H1 (cell line): ENCODE data around the gene SLC12A5. TPM values are rescaled to one million over a fixed set of nuclear protein-coding genes. Genes with fewer than 3 reads are reported as not detected.

Source experiments
- CTCF ChIA-PET: fragments of 300-600 bp; sonication (Branson Sonifier 250); formaldehyde crosslinking; loops from one replicate; lab custom pipeline; 2021; ENCODE audit not compliant: partially characterized antibody; lab: Charles Lee
- POLR2A ChIA-PET: fragments of 300-600 bp; sonication (Branson Sonifier 250); formaldehyde crosslinking; loops from one replicate; lab custom pipeline; 2021; ENCODE audit warnings: inconsistent platforms; ENCODE audit not compliant: partially characterized antibody; lab: Charles Lee
- DNase-seq, 2 experiments: peaks; one replicate each; pipeline versions ENCODE4 v3.0.0 to v3.0.0-alpha.2; 2010 to 2022; ENCODE audit warnings: low spot score in 2 of 2, low read depth in 1 of 2, mixed read lengths in 1 of 2
- FAIRE-seq: peaks from 2 replicates; lab custom pipeline; 2011; peaks lifted over from hg19 to GRCh38; lab: Jason Lieb, UNC
- H2AFZ ChIP-seq: 2 replicates; pipeline ENCODE4 v1.8.1; 2012; ENCODE audit warnings: low read length, inconsistent platforms
- H2AK5ac ChIP-seq: 2 replicates; pipeline ENCODE4 v1.6.1; 2013; ENCODE audit warnings: low read depth, low read length
- H2BK120ac ChIP-seq: replicated peaks from 2 replicates; pipeline ENCODE3; 2013; ENCODE audit warnings: low read depth, low read length, inconsistent platforms
- H2BK12ac ChIP-seq: 2 replicates; pipeline ENCODE4 v1.6.1; 2013; ENCODE audit warnings: low read depth, low read length
- H2BK15ac ChIP-seq: 2 replicates; pipeline ENCODE4 v1.6.1; 2013; ENCODE audit warnings: low read length
- H2BK20ac ChIP-seq: 2 replicates; pipeline ENCODE4 v1.6.1; 2013; ENCODE audit warnings: low read length
- H2BK5ac ChIP-seq: 2 replicates; pipeline ENCODE4 v1.6.1; 2013; ENCODE audit warnings: low read depth, low read length
- H3K14ac ChIP-seq: 2 replicates; pipeline ENCODE4 v1.6.1; 2013; ENCODE audit warnings: inconsistent platforms; ENCODE audit not compliant: insufficient read length
- H3K18ac ChIP-seq: 2 replicates; pipeline ENCODE4 v1.6.1; 2013; ENCODE audit warnings: low read length; ENCODE audit errors: extremely low read depth
- H3K23ac ChIP-seq: 2 replicates; pipeline ENCODE4 v1.6.1; 2013; ENCODE audit warnings: inconsistent platforms; ENCODE audit not compliant: insufficient read length
- H3K23me2 ChIP-seq: 2 replicates; pipeline ENCODE4 v1.6.1; 2013; ENCODE audit warnings: low read depth, low read length
- H3K27ac ChIP-seq: 2 replicates; pipeline ENCODE4 v1.6.1; 2011; ENCODE audit warnings: low read depth, low read length, inconsistent platforms
- H3K27me3 ChIP-seq, 4 experiments: replicated peaks in 1 of 4; 1 replicate in 1 of 4; 2 replicates in 3 of 4; pipeline versions ENCODE4 v1.6.1 to v1.8.1; 2011 to 2013; ENCODE audit warnings: low read length in 3 of 4, mild to moderate bottlenecking in 3 of 4, inconsistent platforms in 2 of 4, mixed read lengths in 2 of 4, moderate library complexity in 1 of 4; ENCODE audit not compliant: control insufficient read depth in 3 of 4, insufficient read depth in 3 of 4; ENCODE audit errors: extremely low read depth in 1 of 4
- H3K36me3 ChIP-seq, 4 experiments: 2 replicates each; pipeline versions ENCODE4 v1.6.1 to v1.8.1; 2011 to 2013; ENCODE audit warnings: mild to moderate bottlenecking in 4 of 4, low read length in 3 of 4, moderate library complexity in 2 of 4, control low read depth in 1 of 4, inconsistent platforms in 1 of 4; ENCODE audit not compliant: insufficient read depth in 4 of 4, control insufficient read depth in 2 of 4
- H3K4ac ChIP-seq: replicated peaks from 2 replicates; pipeline ENCODE3; 2013; ENCODE audit warnings: low read length, low read depth, mixed read lengths, inconsistent platforms; ENCODE audit not compliant: insufficient read length
- H3K4me1 ChIP-seq, 4 experiments: replicated peaks in 1 of 4; 1 replicate in 1 of 4; 2 replicates in 3 of 4; pipeline versions ENCODE4 v1.6.1 to v1.8.1; 2011 to 2013; ENCODE audit warnings: low read length in 3 of 4, inconsistent platforms in 2 of 4, mixed read lengths in 1 of 4; ENCODE audit not compliant: insufficient read depth in 4 of 4, control insufficient read depth in 3 of 4
- H3K4me2 ChIP-seq, 2 experiments: 2 replicates each; pipeline versions ENCODE4 v1.6.1 to v1.8.1; 2011 to 2013; ENCODE audit warnings: low read depth in 2 of 2, low read length in 2 of 2, control low read depth in 1 of 2, inconsistent platforms in 1 of 2, mild to moderate bottlenecking in 1 of 2; ENCODE audit not compliant: insufficient read depth in 1 of 2
- H3K4me3 ChIP-seq, 4 experiments: fragments of 200-600, 300-600 bp in 1 of 4; sonication (generic), shearing (Covaris generic), sonication (Bioruptor Twin) in 1 of 4; 2 replicates each; pipeline versions ENCODE4 v1.5.1 to v1.8.1; 2011 to 2016; ENCODE audit warnings: low read length in 4 of 4, low read depth in 3 of 4, control low read depth in 2 of 4, inconsistent platforms in 2 of 4, mild to moderate bottlenecking in 2 of 4, mixed read lengths in 1 of 4, moderate library complexity in 1 of 4; ENCODE audit not compliant: insufficient read depth in 2 of 4; ENCODE audit errors: extremely low read depth in 1 of 4
- H3K56ac ChIP-seq: replicated peaks from 2 replicates; pipeline ENCODE3; 2013; ENCODE audit warnings: low read depth, mild to moderate bottlenecking, mixed read lengths, low read length, inconsistent platforms; ENCODE audit not compliant: insufficient read length
- H3K79me1 ChIP-seq: 2 replicates; pipeline ENCODE4 v1.6.1; 2013; ENCODE audit warnings: low read depth, low read length, control low read depth
- H3K79me2 ChIP-seq, 2 experiments: 2 replicates each; pipeline versions ENCODE4 v1.6.1 to v1.8.1; 2012 to 2013; ENCODE audit warnings: low read length in 2 of 2, mild to moderate bottlenecking in 2 of 2, inconsistent platforms in 1 of 2; ENCODE audit not compliant: insufficient read depth in 2 of 2, control insufficient read depth in 1 of 2
- H3K9ac ChIP-seq, 4 experiments: replicated peaks in 1 of 4; 1 replicate in 1 of 4; 2 replicates in 3 of 4; pipeline versions ENCODE4 v1.6.1 to v1.8.1; 2011 to 2013; ENCODE audit warnings: low read depth in 3 of 4, low read length in 3 of 4, control low read depth in 2 of 4, mild to moderate bottlenecking in 2 of 4, moderate library complexity in 2 of 4, inconsistent platforms in 1 of 4; ENCODE audit errors: extremely low read depth in 1 of 4
- H3K9me3 ChIP-seq, 2 experiments: 2 replicates each; pipeline versions ENCODE4 v1.6.1 to v1.8.1; 2012 to 2013; ENCODE audit warnings: mild to moderate bottlenecking in 2 of 2, moderate library complexity in 2 of 2, control low read depth in 1 of 2, inconsistent platforms in 1 of 2, low read depth in 1 of 2, low read length in 1 of 2, mixed read lengths in 1 of 2; ENCODE audit not compliant: insufficient read depth in 2 of 2
- H4K20me1 ChIP-seq, 2 experiments: replicated peaks in 1 of 2; 2 replicates each; pipeline versions ENCODE3 to v1.8.1; 2011 to 2013; ENCODE audit warnings: inconsistent platforms in 2 of 2, low read length in 2 of 2, mild to moderate bottlenecking in 1 of 2; ENCODE audit not compliant: insufficient read depth in 2 of 2, control insufficient read depth in 1 of 2
- H4K5ac ChIP-seq: 2 replicates; pipeline ENCODE4 v1.6.1; 2013; ENCODE audit warnings: low read length, low read depth, mixed read lengths, inconsistent platforms; ENCODE audit not compliant: insufficient read length
- H4K8ac ChIP-seq: 2 replicates; pipeline ENCODE4 v1.8.0; 2013; ENCODE audit warnings: mild to moderate bottlenecking, moderate library complexity, low read length, inconsistent platforms; ENCODE audit not compliant: insufficient read depth; ENCODE audit errors: extremely low read depth
- H4K91ac ChIP-seq: replicated peaks from 2 replicates; pipeline ENCODE3; 2013; ENCODE audit warnings: low read length, mixed read lengths, inconsistent platforms; ENCODE audit not compliant: insufficient read length
- NRF1 ChIP-seq: IDR thresholded peaks from 2 replicates; pipeline ENCODE4 v1.6.1; 2011; ENCODE audit warnings: mild to moderate bottlenecking, low read depth, low read length, improper control_type of control experiment
- USF2 ChIP-seq: IDR thresholded peaks from 2 replicates; pipeline ENCODE4 v1.6.1; 2011; ENCODE audit warnings: low read length, improper control_type of control experiment
- WGBS, 2 experiments: shearing (Covaris generic) in 1 of 2; methylation state at CpG; one replicate each; pipeline versions ENCODE4 v1.1.6 to v1.1.7; 2013 to 2015; ENCODE audit warnings: low lambda C conversion rate in 2 of 2, mixed read lengths in 2 of 2, inconsistent platforms in 1 of 2, low coverage in 1 of 2, missing lambda C conversion rate in 1 of 2; ENCODE audit not compliant: insufficient replicate concordance in 2 of 2, insufficient coverage in 1 of 2, insufficient read length in 1 of 2; ENCODE audit errors: extremely low coverage in 1 of 2, missing lambda C conversion rate in 1 of 2; 5-methylcytosine and 5-hydroxymethylcytosine counted together
- polyA plus RNA-seq, 7 experiments: library from polyadenylated mRNA; depleted of rRNA in 3 of 7; stranded (reverse) in 5 of 7; unstranded in 2 of 7; fragments of >200 nt in 5 of 7; fragments of 200-250 nt in 2 of 7; gene quantifications; 1 replicate in 5 of 7; 2 replicates in 1 of 7; 4 replicates in 1 of 7; pipeline versions ENCODE4 v1.2.1 to v1.2.3, GENCODE V29; 2011 to 2013; ENCODE audit warnings: missing spikeins in 2 of 7, mixed read lengths in 2 of 7
- total RNA-seq: library from RNA; stranded (reverse); fragmentation: NEBNext Ultra II Directional; extraction: Animal tissue kit (Norgen Biotek cat#: 25700); gene quantifications from 2 replicates; pipeline ENCODE4 v1.2.1, GENCODE V29; 2021

Gene SLC12A5
- total and polyA plus RNA-seq, 2 of the 8 experiments (the other 6 are each of a cell fraction or from before 2014, with no cell fraction given) = 1.9 to 7.3 TPM

- Histone ChIP-seq H3K27me3 (peaks cover 0 to 7% (median 5%) of the 10 kb centered on the region in 4 experiments; a peak in 4 of 7 replicates), H3K4me1 (peaks cover 4 to 10% (median 8%) of the 10 kb centered on the region in 4 experiments; a peak in 6 of 7 replicates), H3K36me3 (no peaks in the 10 kb centered on the region), H4K91ac (no peak overlapping the region), H3K56ac (no peak overlapping the region), H3K79me1 (no peaks in the 10 kb centered on the region), H3K9me3 (no peaks in the 10 kb centered on the region), H3K4ac (no peak overlapping the region), H4K20me1 (peaks cover 0 to 2% of the 10 kb centered on the region in 2 experiments), H3K4me2 (peak overlapping the region in 1 of 2 experiments; percentile 20; a peak in 1 of 4 replicates), H4K5ac (no peak overlapping the region), H3K23ac (no peak overlapping the region), H3K27ac (no peak overlapping the region), H2BK15ac (no peak overlapping the region), H4K8ac (no peak overlapping the region), H3K23me2 (peaks cover 4% of the 10 kb centered on the region; the same call in 1 of the 2 replicates), H2BK5ac (no peak overlapping the region), H3K4me3 (peak overlapping the region in 1 of 4 experiments; percentile 60; a peak in 2 of 8 replicates), H2BK12ac (no peak overlapping the region), H2BK20ac (no peak overlapping the region), H3K79me2 (no peaks in the 10 kb centered on the region), H3K14ac (no peak overlapping the region), H2AK5ac (no peak overlapping the region), H3K9ac (no peak overlapping the region), H2BK120ac (no peak overlapping the region), H3K18ac (no peak overlapping the region), H2AFZ (no peak overlapping the region)
- no peak for FAIRE-seq
- WGBS, 2 experiments = 88% methylated on average over 7 of the region's 10 CpGs; no CpG with 5 or more reads in 1 of the 2 experiments
- ChIA-PET POLR2A (interaction anchor here (0.9 to 3.2 kb wide), 8 partner anchors 8 to 76 kb away, joined by 3 to 12 read pairs (median 4); partner anchors contain the start of genes SLC12A5 and ZNF335), CTCF (interaction anchor here (0.7 to 5.0 kb wide), 31 partner anchors 11 to 719 kb away, joined by 3 to 156 read pairs (median 5); partner anchors contain the start of genes CD40, SLC12A5 and ZNF335)
- DNase-seq = no peak
- no peak for TF ChIP-seq USF2
- no peak for TF ChIP-seq NRF1
Observed at GRCh38 chr20:46012921-46013320, 16.1 kb upstream of the SLC12A5 start.
